CD4-positive, alpha-beta T cell (primary cell): ENCODE data around the gene PNPLA3. TPM values are rescaled to one million over a fixed set of nuclear protein-coding genes. Genes with fewer than 3 reads are reported as not detected.

Experiments
- ATAC-seq: fragments of 200-7000 bp; cut with Tn5 transposase; one replicate; pipeline ENCODE4 v1.10.0; 2022; ENCODE audit warnings: mild to moderate bottlenecking; ENCODE audit not compliant: poor library complexity
- CTCF ChIA-PET: fragments of 350-600 bp; sonication (Branson Sonifier 250); formaldehyde crosslinking; loops from one replicate; lab custom pipeline; 2021; ENCODE audit warnings: antibody characterized with exemption, inconsistent platforms; lab: Charles Lee
- POLR2A ChIA-PET: fragments of 350-600 bp; sonication (Branson Sonifier 250); formaldehyde crosslinking; loops from one replicate; lab custom pipeline; 2021; ENCODE audit warnings: antibody characterized with exemption, inconsistent platforms; lab: Charles Lee
- DNase-seq, 14 experiments: peaks; one replicate each; pipeline ENCODE4 v3.0.0-alpha.2; 2013 to 2020; ENCODE audit warnings: mixed read lengths in 2 of 14
- H3K27ac ChIP-seq, 2 donors: one replicate each; pipeline versions ENCODE4 v1.5.1 to v1.7.0; 2013; ENCODE audit warnings: low read length in 2 of 2, low read depth in 1 of 2, mild to moderate bottlenecking in 1 of 2
- H3K27me3 ChIP-seq, 2 experiments: 1 replicate in 1 of 2; 2 replicates in 1 of 2; pipeline versions ENCODE4 v1.6.1 to v1.7.0; 2013; ENCODE audit warnings: low read length in 2 of 2, control low read depth in 1 of 2, mild to moderate bottlenecking in 1 of 2, moderate library complexity in 1 of 2; ENCODE audit not compliant: insufficient read depth in 2 of 2, control insufficient read depth in 1 of 2
- H3K36me3 ChIP-seq: one replicate; pipeline ENCODE4 v1.6.1; 2013; ENCODE audit warnings: low read length, control low read depth; ENCODE audit not compliant: insufficient read depth
- H3K4me1 ChIP-seq: one replicate; pipeline ENCODE4 v1.6.1; 2013; ENCODE audit warnings: low read length, control low read depth; ENCODE audit not compliant: insufficient read depth
- H3K4me3 ChIP-seq: one replicate; pipeline ENCODE4 v1.5.1; 2013; ENCODE audit warnings: mild to moderate bottlenecking, low read length, moderate library complexity
- H3K9me3 ChIP-seq, 2 experiments: 1 replicate in 1 of 2; 2 replicates in 1 of 2; pipeline versions ENCODE4 v1.6.1 to v1.7.0; 2013; ENCODE audit warnings: low read length in 2 of 2, mild to moderate bottlenecking in 2 of 2, control low read depth in 1 of 2, moderate library complexity in 1 of 2; ENCODE audit not compliant: control insufficient read depth in 1 of 2, insufficient read depth in 1 of 2
- H3K27ac Mint-ChIP-seq: one replicate; pipeline ENCODE4 v1.8.0; 2020; ENCODE audit warnings: mixed read lengths
- H3K27me3 Mint-ChIP-seq: one replicate; pipeline ENCODE4 v1.8.0; 2021; ENCODE audit warnings: mixed read lengths
- H3K36me3 Mint-ChIP-seq: one replicate; pipeline ENCODE4 v1.8.0; 2021; ENCODE audit warnings: low read depth, mixed read lengths
- H3K4me1 Mint-ChIP-seq: one replicate; pipeline ENCODE4 v1.8.0; 2021; ENCODE audit warnings: low read depth, mixed read lengths
- H3K4me3 Mint-ChIP-seq: one replicate; pipeline ENCODE4 v1.8.0; 2020; ENCODE audit warnings: mild to moderate bottlenecking, mixed read lengths
- H3K9me3 Mint-ChIP-seq: one replicate; pipeline ENCODE4 v1.8.0; 2020; ENCODE audit warnings: mixed read lengths
- intact Hi-C, 2 experiments: fragments of 100-400 bp; cut with DNase I in 1 of 2; cut with micrococcal nuclease in 1 of 2; formaldehyde crosslinking; loops; one replicate each; pipeline versions ENCODE4 v1.15.1 to v1.9.0; 2023 to 2025; cut with DNase I, micrococcal nuclease
- total RNA-seq, 174 experiments: library from RNA in 2 of 174; stranded (reverse) in 2 of 174; gene quantifications; one replicate each; pipeline ENCODE4 v1.2.3 and lab custom pipeline; 2021 to 2026
- TF ChIP-seq, protein P1 (sequence below): fragments of 200-600 bp; IDR thresholded peaks from one replicate; pipeline ENCODE4 v1.8.0; 2022; ENCODE audit warnings: antibody characterized with exemption, mild to moderate bottlenecking

The PNPLA3 gene
- total RNA-seq, 2 experiments from 2014 or later = not detected

DNA sequence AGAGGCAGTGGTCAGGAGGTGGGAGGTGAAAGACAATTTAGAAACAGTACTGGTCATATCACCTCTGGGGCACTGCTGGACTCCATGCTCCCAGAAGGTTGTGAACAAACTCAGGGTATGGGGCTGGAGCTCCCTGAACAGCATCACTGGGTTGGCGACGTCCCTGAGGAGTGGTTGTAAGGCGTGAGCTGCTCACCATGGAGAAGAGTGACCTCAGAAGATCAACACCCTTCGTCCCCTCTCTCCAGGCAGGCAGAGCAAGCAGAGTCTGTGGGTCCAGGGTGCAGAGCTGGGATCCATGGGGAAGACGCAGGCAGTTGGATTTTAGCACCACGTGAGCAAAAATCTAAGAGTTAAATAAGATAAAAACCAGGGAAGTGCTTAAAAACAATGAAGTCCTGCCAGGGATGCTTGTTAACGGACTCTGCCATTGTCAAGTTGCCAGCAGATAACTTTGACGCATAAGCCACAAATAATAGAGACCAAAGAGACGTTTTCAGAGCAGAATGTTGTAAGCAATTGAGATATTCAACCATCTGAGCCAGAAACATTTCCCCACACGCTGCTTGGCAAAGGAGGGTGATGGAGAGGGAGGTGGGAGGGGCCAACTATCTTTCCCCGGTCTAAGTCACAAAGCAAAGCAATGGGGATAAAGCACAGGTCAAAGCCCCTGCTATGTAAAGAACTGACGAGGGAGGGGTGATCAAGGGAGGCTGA is 45.4 kb upstream of the PNPLA3 start:
- H3K27ac ChIP-seq = no peak overlapping the region
- DNase-seq (peak in 1 of 14 experiments; percentile 1), ATAC-seq (no peak)
- Mint-ChIP-seq H3K9me3 (no peaks in the 10 kb centered on the region), H3K4me3 (no peak overlapping the region), H3K36me3 (no peaks in the 10 kb centered on the region), H3K27ac (no peak overlapping the region), H3K27me3 (peaks cover 58% of the 10 kb centered on the region), H3K4me1 (no peaks in the 10 kb centered on the region)
- peaks cover 7 to 15% of the 10 kb centered on the region in 2 experiments for H3K27me3 ChIP-seq
- ChIA-PET CTCF (no interaction called here), POLR2A (no interaction called here)
- H3K4me3 ChIP-seq = no peak overlapping the region
- H3K4me1 ChIP-seq = no peaks in the 10 kb centered on the region
- no peaks in the 10 kb centered on the region for H3K9me3 ChIP-seq
- H3K36me3 ChIP-seq = no peaks in the 10 kb centered on the region
- intact Hi-C loops = no loop called here
- TF ChIP-seq, protein P1, sequence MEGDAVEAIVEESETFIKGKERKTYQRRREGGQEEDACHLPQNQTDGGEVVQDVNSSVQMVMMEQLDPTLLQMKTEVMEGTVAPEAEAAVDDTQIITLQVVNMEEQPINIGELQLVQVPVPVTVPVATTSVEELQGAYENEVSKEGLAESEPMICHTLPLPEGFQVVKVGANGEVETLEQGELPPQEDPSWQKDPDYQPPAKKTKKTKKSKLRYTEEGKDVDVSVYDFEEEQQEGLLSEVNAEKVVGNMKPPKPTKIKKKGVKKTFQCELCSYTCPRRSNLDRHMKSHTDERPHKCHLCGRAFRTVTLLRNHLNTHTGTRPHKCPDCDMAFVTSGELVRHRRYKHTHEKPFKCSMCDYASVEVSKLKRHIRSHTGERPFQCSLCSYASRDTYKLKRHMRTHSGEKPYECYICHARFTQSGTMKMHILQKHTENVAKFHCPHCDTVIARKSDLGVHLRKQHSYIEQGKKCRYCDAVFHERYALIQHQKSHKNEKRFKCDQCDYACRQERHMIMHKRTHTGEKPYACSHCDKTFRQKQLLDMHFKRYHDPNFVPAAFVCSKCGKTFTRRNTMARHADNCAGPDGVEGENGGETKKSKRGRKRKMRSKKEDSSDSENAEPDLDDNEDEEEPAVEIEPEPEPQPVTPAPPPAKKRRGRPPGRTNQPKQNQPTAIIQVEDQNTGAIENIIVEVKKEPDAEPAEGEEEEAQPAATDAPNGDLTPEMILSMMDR = no peak

DNA sequence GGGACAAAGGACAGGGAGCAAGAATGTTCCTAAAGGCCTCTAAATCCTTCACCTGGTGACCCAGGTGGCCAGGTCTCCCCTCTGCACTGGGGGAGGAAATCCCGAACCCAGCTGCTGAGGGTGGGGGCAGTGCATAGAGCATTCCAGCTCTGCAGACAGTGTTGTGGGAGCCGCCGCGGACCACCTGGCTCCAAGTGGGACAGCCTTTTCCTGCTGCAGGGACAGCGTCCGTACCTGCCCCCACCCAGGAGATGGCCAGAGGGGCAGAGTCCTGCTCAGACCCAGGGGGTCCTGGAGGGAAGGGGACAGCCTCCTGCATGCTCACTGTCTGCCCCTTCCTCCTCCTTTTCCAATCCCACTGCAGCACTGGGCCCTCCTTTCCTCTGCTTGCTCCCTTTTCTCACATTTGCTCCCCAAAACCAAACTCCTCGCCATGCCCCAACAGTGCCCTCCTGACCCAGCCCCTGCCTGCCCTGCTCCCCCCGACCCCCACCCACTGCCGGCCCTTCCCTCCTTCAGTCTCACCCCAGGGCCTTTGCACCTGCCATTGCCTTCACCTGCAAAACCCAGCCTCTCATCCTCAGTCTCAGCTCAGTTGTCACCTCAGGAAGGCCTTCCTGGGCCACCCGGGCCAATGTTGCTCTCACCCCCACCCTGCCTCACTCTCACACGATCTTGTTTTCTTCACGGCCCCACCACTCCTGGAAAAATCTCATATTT is 44.6 kb upstream of the PNPLA3 start:
- DNase-seq (no peak), ATAC-seq (no peak)
- H3K36me3 ChIP-seq = no peaks in the 10 kb centered on the region
- H3K27me3 ChIP-seq = peaks cover 7 to 15% of the 10 kb centered on the region in 2 experiments
- Mint-ChIP-seq H3K27me3 (peaks cover 51% of the 10 kb centered on the region), H3K4me1 (no peaks in the 10 kb centered on the region), H3K9me3 (no peaks in the 10 kb centered on the region), H3K27ac (no peak overlapping the region), H3K36me3 (no peaks in the 10 kb centered on the region), H3K4me3 (no peak overlapping the region)
- H3K27ac ChIP-seq = no peak overlapping the region
- H3K4me3 ChIP-seq = no peak overlapping the region
- CTCF ChIA-PET = no interaction called here
- POLR2A ChIA-PET = no interaction called here
- intact Hi-C loops = no loop called here
- TF ChIP-seq, protein P1 = no peak
- H3K9me3 ChIP-seq = no peaks in the 10 kb centered on the region
- no peaks in the 10 kb centered on the region for H3K4me1 ChIP-seq

DNA sequence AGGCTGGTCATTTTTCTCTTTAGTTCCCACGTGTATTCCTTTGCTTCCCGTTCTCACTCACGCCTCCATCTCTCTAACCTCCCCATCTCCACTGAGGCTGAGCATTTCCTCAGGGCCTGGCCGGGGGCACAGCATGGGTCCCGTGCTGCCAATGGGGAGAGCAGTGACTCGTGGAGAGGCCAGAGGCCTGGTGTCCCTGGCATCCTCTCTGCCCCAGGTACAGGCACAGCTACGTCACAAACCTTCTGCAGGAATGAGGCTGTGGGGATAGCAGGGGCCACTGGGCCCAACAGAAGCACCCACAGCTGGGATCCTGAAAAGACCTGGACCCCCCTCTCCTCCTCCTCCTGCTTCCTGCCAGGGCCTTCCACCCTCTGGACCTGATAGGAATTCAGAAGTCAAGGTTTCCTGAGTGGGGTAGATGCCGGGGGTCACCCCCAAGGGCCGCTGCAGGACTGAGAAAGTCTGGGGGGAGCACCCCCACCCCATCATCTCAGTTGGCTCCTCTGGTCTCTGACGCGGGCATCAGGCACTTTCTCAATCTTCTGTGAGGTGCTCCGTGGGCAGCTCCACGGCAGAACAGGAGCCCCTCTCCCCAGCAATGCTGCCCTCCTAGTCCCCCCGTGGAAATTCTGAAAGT is 43.6 kb upstream of the PNPLA3 start:
- no peaks in the 10 kb centered on the region for H3K36me3 Mint-ChIP-seq
- H3K4me1 ChIP-seq = peaks cover 3% of the 10 kb centered on the region
- no peak for ATAC-seq
- POLR2A ChIA-PET = no interaction called here
- TF ChIP-seq, protein P1 = no peak
- no peaks in the 10 kb centered on the region for H3K9me3 ChIP-seq
- peaks cover 43% of the 10 kb centered on the region for H3K27me3 Mint-ChIP-seq
- no peak overlapping the region for H3K4me3 ChIP-seq
- no peak overlapping the region for H3K27ac Mint-ChIP-seq
- intact Hi-C loops = loop anchor here in 1 of 2 experiments (10.0 kb wide), 1 partner anchor 745 kb away; no protein-coding TSS in a partner anchor
- no peak for DNase-seq
- peaks cover 3 to 15% of the 10 kb centered on the region in 2 experiments for H3K27me3 ChIP-seq
- no peak overlapping the region for H3K27ac ChIP-seq
- H3K9me3 Mint-ChIP-seq = no peaks in the 10 kb centered on the region
- H3K4me1 Mint-ChIP-seq = no peaks in the 10 kb centered on the region
- CTCF ChIA-PET = no interaction called here
- no peaks in the 10 kb centered on the region for H3K36me3 ChIP-seq
- H3K4me3 Mint-ChIP-seq = no peak overlapping the region
